Esophagus squamous epithelium (tissue), 5 donors: Measurements from ENCODE around the gene CALM3. TPM values are rescaled to one million over a fixed set of nuclear protein-coding genes. Genes with fewer than 3 reads are reported as not detected.
"Not testable (repeated sequence)": the region's sequence is repeated elsewhere in the genome, so short reads cannot be mapped to it uniquely, and the experiment has no call there.

ENCODE experiments used
- DNase-seq: peaks from one replicate; lab custom pipeline; 2025; lab: John Stamatoyannopoulos, UW
- H3K27ac ChIP-seq, 4 donors: fragments of 200-600 bp; sonication (generic); one replicate each; pipeline ENCODE4 v1.5.1; 2016 to 2019; ENCODE audit warnings: mild to moderate bottlenecking in 1 of 4
- H3K27me3 ChIP-seq, 4 donors: fragments of 200-600 bp; sonication (generic); 1 replicate in 3 of 4; 2 replicates in 1 of 4; pipeline versions ENCODE4 v1.5.1 to v1.6.0; 2017 to 2021; ENCODE audit warnings: antibody characterized with exemption in 1 of 4
- H3K36me3 ChIP-seq, 3 donors: fragments of 200-600 bp; sonication (generic); one replicate each; pipeline ENCODE4 v1.5.1; 2016 to 2019
- H3K4me1 ChIP-seq, 3 donors: fragments of 200-600 bp; sonication (generic); one replicate each; pipeline ENCODE4 v1.5.1; 2017 to 2019
- H3K4me3 ChIP-seq, 4 donors: fragments of 200-600 bp; sonication (generic); 1 replicate in 3 of 4; 2 replicates in 1 of 4; pipeline ENCODE4 v1.5.1; 2016 to 2019; ENCODE audit warnings: mild to moderate bottlenecking in 2 of 4, moderate library complexity in 1 of 4
- H3K9me3 ChIP-seq, 3 donors: fragments of 200-600 bp; sonication (generic); one replicate each; pipeline ENCODE4 v1.5.1; 2016 to 2019
- CTCF ChIP-seq, 6 experiments: fragments of 450-650 bp in 4 of 6; fragments of 200-600 bp in 2 of 6; sonication (generic) in 2 of 6; IDR thresholded peaks; one replicate each; pipeline ENCODE4 v1.5.1; 2016 to 2019; ENCODE audit warnings: antibody characterized with exemption in 6 of 6, mild to moderate bottlenecking in 4 of 6, moderate library complexity in 4 of 6
- POLR2A ChIP-seq, 4 donors: fragments of 450-650 bp; IDR thresholded peaks; one replicate each; pipeline ENCODE4 v1.6.1; 2017; ENCODE audit warnings: antibody characterized with exemption in 4 of 4, mild to moderate bottlenecking in 4 of 4, moderate library complexity in 3 of 4
- WGBS, 2 donors: methylation state at CpG; one replicate each; pipeline ENCODE4 v1.1.5; 2018; 5-methylcytosine and 5-hydroxymethylcytosine counted together
- intact Hi-C: fragments of 100-400 bp; cut with DNase I; formaldehyde crosslinking; loops from one replicate; pipeline ENCODE4 v1.15.0; 2022
- total RNA-seq, 4 donors: library from RNA; depleted of rRNA; stranded (reverse); fragments of >200 nt; gene quantifications; one replicate each; pipeline ENCODE4 v1.1.0, GENCODE V29; 2016
- donor health status: DM: yes; HTN: yes; CAD: no.

CALM3 gene
- total RNA-seq = 100 to 1,000 TPM in 1 of 4 donors, 10 to 100 TPM in 3; 61.9 to 147 (median 84.6) TPM

- peak within 1 kb of the TSS; percentile 83 to 98 (median 96) for H3K4me3 ChIP-seq
- WGBS, 2 donors = 0 to 1% methylated on average over 17 to 18 of the region's 51 CpGs
- TF ChIP-seq CTCF (IDR thresholded peaks at IDR 0.05) (peak in 1 of 6 experiments; percentile 7), POLR2A (IDR thresholded peaks at IDR 0.05) (peak in 2 of 4 donors; percentile 92 to 93)
- no peak for DNase-seq
- intact Hi-C loops = no loop called here
- H3K9me3 ChIP-seq = no peaks in the 10 kb centered on the region
- peaks cover 16 to 58% (median 35%) of the 10 kb centered on the region in 3 donors for H3K4me1 ChIP-seq
- peak within 1 kb of the TSS; percentile 98 to 99 (median 99) for H3K27ac ChIP-seq
- H3K27me3 ChIP-seq = no peaks in the 10 kb centered on the region
- H3K36me3 ChIP-seq = peaks cover 11 to 19% (median 12%) of the 10 kb centered on the region in 3 donors
Measured at GRCh38 chr19:46601318-46602224, at the start of gene CALM3. Gene CALM3, plus strand, starts transcription at chr19:46601330. Its CDS starts 105 bp downstream, at chr19:46601435.

DNA sequence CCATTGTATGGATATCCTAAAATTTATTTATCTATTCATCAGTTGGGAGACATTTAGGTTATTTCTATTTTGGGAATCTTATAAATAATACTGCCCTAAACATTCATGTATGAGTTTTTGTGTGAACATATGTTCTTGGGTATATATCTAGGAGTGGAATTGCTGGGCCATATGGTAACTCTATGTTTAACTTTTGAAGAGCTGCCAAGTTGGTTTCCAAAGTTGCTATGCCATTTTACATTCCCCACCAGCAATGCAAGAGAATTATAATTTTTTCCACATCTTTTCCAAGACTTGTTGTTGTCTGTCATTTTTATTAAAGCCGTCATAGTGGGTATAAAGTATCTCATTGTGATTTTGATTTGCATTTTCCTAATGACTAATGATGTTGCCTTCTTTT lies 48.2 kb upstream of the CALM3 start:
- H3K27me3 ChIP-seq = no peaks in the 10 kb centered on the region
- TF ChIP-seq CTCF (IDR thresholded peaks at IDR 0.05) (no peak), POLR2A (IDR thresholded peaks at IDR 0.05) (no peak)
- no peak for DNase-seq
- no peak overlapping the region for H3K27ac ChIP-seq
- no peaks in the 10 kb centered on the region for H3K36me3 ChIP-seq
- H3K4me1 ChIP-seq = no peaks in the 10 kb centered on the region
- WGBS, 2 donors = 84 to 89% methylated on average over 1 of the region's 1 CpG
- no peak overlapping the region for H3K4me3 ChIP-seq
- H3K9me3 ChIP-seq = peaks cover 0 to 17% (median 16%) of the 10 kb centered on the region in 3 donors
- intact Hi-C loops = no loop called here

DNA sequence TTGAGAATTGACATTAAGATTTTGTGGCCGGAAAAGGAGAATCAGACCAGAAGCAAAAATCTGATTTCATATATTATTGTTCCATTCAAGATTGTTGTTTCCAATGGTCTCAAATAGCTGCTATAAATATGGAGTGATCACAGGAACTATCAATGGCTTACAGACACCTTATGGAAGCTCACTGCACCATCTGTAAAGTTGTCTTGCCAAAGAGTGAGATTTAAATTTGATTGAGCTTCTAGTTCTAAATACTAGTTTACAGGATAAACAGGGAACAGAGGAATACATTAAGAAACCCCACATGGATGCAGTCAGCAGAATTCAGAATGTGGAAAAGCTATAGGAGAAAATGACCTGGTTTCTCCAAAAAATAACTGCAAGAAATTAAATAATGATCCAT lies 47.0 kb upstream of the CALM3 start:
- TF ChIP-seq CTCF (IDR thresholded peaks at IDR 0.05) (no peak), POLR2A (IDR thresholded peaks at IDR 0.05) (no peak)
- H3K4me3 ChIP-seq = no peak overlapping the region
- no peaks in the 10 kb centered on the region for H3K4me1 ChIP-seq

GRCh38 chr19:46555628-46556280 lies 45.4 kb upstream of the CALM3 start:
- no peaks in the 10 kb centered on the region for H3K27me3 ChIP-seq
- peaks cover 0 to 6% (median 4%) of the 10 kb centered on the region in 3 donors for H3K9me3 ChIP-seq
- intact Hi-C loops = no loop called here
- DNase-seq = no peak
- TF ChIP-seq POLR2A (IDR thresholded peaks at IDR 0.05) (no peak), CTCF (IDR thresholded peaks at IDR 0.05) (no peak)
- no peak overlapping the region for H3K4me3 ChIP-seq
- H3K4me1 ChIP-seq = no peaks in the 10 kb centered on the region
- H3K27ac ChIP-seq = no peak overlapping the region
- 41 to 49% methylated on average over 2 of the region's 2 CpGs for WGBS, 2 donors
- no peaks in the 10 kb centered on the region for H3K36me3 ChIP-seq

More for the DNA sequence above, 47.0 kb upstream of the CALM3 start:
- no peak for DNase-seq
- intact Hi-C loops = no loop called here
- no peak overlapping the region for H3K27ac ChIP-seq
- H3K9me3 ChIP-seq = peaks cover 0 to 17% (median 16%) of the 10 kb centered on the region in 3 donors
- WGBS, 2 donors = 85 to 95% methylated on average over 1 of the region's 1 CpG
- H3K27me3 ChIP-seq = no peaks in the 10 kb centered on the region
- H3K36me3 ChIP-seq = no peaks in the 10 kb centered on the region

DNA sequence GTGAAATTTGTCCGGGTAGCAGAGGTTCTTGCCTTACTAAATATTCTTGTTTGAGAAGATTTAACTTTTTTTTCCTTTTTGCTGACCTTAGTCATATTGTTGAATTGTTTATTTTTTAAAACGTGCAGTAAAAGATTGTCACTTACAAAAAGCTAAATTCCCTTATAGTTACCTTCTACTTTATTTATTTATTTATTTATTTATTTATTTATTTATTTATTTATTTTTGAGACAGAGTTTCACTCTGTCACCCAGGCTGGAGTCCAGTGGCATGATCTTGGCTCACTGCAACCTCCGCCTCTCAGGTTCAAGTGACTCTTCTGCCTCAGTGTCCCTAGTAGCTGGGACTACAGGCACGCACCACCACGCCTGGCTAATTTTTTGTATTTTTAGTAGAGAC lies 44.7 kb upstream of the CALM3 start:
- WGBS, 2 donors = 76 to 77% methylated on average over 5 of the region's 5 CpGs
- H3K27ac ChIP-seq, H3K27me3 ChIP-seq, H3K36me3 ChIP-seq, intact Hi-C loops, H3K4me1 ChIP-seq, H3K9me3 ChIP-seq, H3K4me3 ChIP-seq, DNase-seq: not testable (repeated sequence)
